ENCODE results near the gene PLK2.

The PLK2 gene

GRCh38 chr5:58496488-58496887 is 36.6 kb upstream of the PLK2 start (continued):
- TF ChIP-seq TOX (CRISPR knock-in tag; IDR thresholded peaks at IDR 0.05; ENCODE audit: borderline replicate concordance) (no peak), CSDC2 (CRISPR knock-in tag; IDR thresholded peaks at IDR 0.05) (no peak)

- TF ChIP-seq POU6F1 (CRISPR knock-in tag; IDR thresholded peaks at IDR 0.05; ENCODE audit: borderline replicate concordance, low read depth) = no peak
- no peak for TF ChIP-seq ARNTL (CRISPR knock-in tag; IDR thresholded peaks at IDR 0.05; ENCODE audit: borderline replicate concordance, low read depth)
- no peak for TF ChIP-seq CSRNP3 (CRISPR knock-in tag; IDR thresholded peaks at IDR 0.05)
- TF ChIP-seq ZNF70 (CRISPR knock-in tag; IDR thresholded peaks at IDR 0.05) = no peak
- TF ChIP-seq TOX (CRISPR knock-in tag; IDR thresholded peaks at IDR 0.05; ENCODE audit: borderline replicate concordance) = no peak
- no peak for TF ChIP-seq OSR1 (CRISPR knock-in tag; IDR thresholded peaks at IDR 0.05)
- TF ChIP-seq ZNF8 (CRISPR knock-in tag; IDR thresholded peaks at IDR 0.05) = no peak
- TF ChIP-seq ZFP30 (CRISPR knock-in tag; IDR thresholded peaks at IDR 0.05) = no peak
- no peak for TF ChIP-seq RARB (CRISPR knock-in tag; IDR thresholded peaks at IDR 0.05)
- no peak for TF ChIP-seq TSHZ2 (CRISPR knock-in tag; IDR thresholded peaks at IDR 0.05)
- no peak for TF ChIP-seq ZC3H10 (CRISPR knock-in tag; IDR thresholded peaks at IDR 0.05)
- no peak for TF ChIP-seq GLIS3 (CRISPR knock-in tag; IDR thresholded peaks at IDR 0.05)
- no peak for TF ChIP-seq ISL1 (CRISPR knock-in tag; IDR thresholded peaks at IDR 0.05)
- no peak for TF ChIP-seq SNAI2 (CRISPR knock-in tag; IDR thresholded peaks at IDR 0.05)
- no peak for TF ChIP-seq CSDC2 (CRISPR knock-in tag; IDR thresholded peaks at IDR 0.05)
- no peak for TF ChIP-seq CREB5 (CRISPR knock-in tag; IDR thresholded peaks at IDR 0.05; ENCODE audit: low read depth)
- no peak for TF ChIP-seq ZFP3 (CRISPR knock-in tag; IDR thresholded peaks at IDR 0.05)
- TF ChIP-seq ESRRG (CRISPR knock-in tag; IDR thresholded peaks at IDR 0.05) = no peak
- no peak for TF ChIP-seq ZNF565 (CRISPR knock-in tag; conservative IDR thresholded peaks at IDR 0.05; ENCODE audit: low read depth)
- no peak for TF ChIP-seq PATZ1 (CRISPR knock-in tag; IDR thresholded peaks at IDR 0.05; ENCODE audit: borderline replicate concordance)
- no peak for ATAC-seq
These were observed 33.3 kb upstream of the PLK2 start for GRCh38 chr5:58493141-58493540.

- no peak for ATAC-seq
- TF ChIP-seq ZNF8 (CRISPR knock-in tag; IDR thresholded peaks at IDR 0.05) = no peak
- no peak for TF ChIP-seq CREB5 (CRISPR knock-in tag; IDR thresholded peaks at IDR 0.05; ENCODE audit: low read depth)
- TF ChIP-seq BACH2 (CRISPR knock-in tag; IDR thresholded peaks at IDR 0.05; ENCODE audit: borderline replicate concordance) = no peak
- no peak for TF ChIP-seq TOX (CRISPR knock-in tag; IDR thresholded peaks at IDR 0.05; ENCODE audit: borderline replicate concordance)
- no peak for TF ChIP-seq ESRRG (CRISPR knock-in tag; IDR thresholded peaks at IDR 0.05)
- no peak for TF ChIP-seq ZFP30 (CRISPR knock-in tag; IDR thresholded peaks at IDR 0.05)
- TF ChIP-seq ARNTL (CRISPR knock-in tag; IDR thresholded peaks at IDR 0.05; ENCODE audit: borderline replicate concordance, low read depth) = no peak
- TF ChIP-seq ZNF70 (CRISPR knock-in tag; IDR thresholded peaks at IDR 0.05) = no peak
- no peak for TF ChIP-seq SNAI2 (CRISPR knock-in tag; IDR thresholded peaks at IDR 0.05)
- no peak for TF ChIP-seq POU6F1 (CRISPR knock-in tag; IDR thresholded peaks at IDR 0.05; ENCODE audit: borderline replicate concordance, low read depth)
- TF ChIP-seq ZNF565 (CRISPR knock-in tag; conservative IDR thresholded peaks at IDR 0.05; ENCODE audit: low read depth) = no peak
- no peak for TF ChIP-seq GLIS3 (CRISPR knock-in tag; IDR thresholded peaks at IDR 0.05)
- no peak for TF ChIP-seq ZFP3 (CRISPR knock-in tag; IDR thresholded peaks at IDR 0.05)
These were observed 31.5 kb upstream of the PLK2 start, which contains the start of gene GAPT for GRCh38 chr5:58491216-58491892. Gene GAPT, plus strand, starts transcription at chr5:58491435. Its CDS starts 3,102 bp downstream, at chr5:58494537.
